ENCODE data around the gene PRPF19. TPM values are rescaled to one million over a fixed set of nuclear protein-coding genes. Genes with fewer than 3 reads are reported as not detected.

The PRPF19 gene
- total and polyA plus RNA-seq, 2 of the 13 experiments (the other 11 are each of a cell fraction or from before 2014, with no cell fraction given) = 27.4 to 91.1 TPM

DNA sequence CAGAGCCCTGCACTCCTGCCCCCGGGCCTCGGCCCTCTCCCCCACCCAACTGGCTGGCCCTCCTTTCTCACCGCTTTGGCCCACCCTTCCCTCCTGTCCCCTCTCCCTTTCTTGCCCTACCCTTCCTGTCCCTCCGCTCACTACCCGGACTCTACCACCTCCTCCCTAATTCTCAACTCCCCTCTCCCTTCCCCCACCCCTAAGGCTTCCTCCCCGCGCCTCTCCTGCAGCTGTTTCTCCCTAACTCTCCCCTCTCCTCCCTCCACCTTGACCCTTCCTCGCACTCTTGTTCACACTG, 45.2 kb upstream of the PRPF19 start:
- no TSS peak for BruUV-seq (replicated peaks)
- CTCF ChIA-PET (ENCODE audit: low intra/inter-chr PET ratio, low total read pairs) = no interaction called here
- no peak overlapping the region for H3K27ac ChIP-seq (ENCODE audit: extremely low read length, insufficient read depth, low read length)

More for the DNA sequence above, 45.2 kb upstream of the PRPF19 start:
- no peaks in the 10 kb centered on the region for H3K4me1 ChIP-seq (ENCODE audit: insufficient read depth, low read length)
- WGBS (ENCODE audit: low lambda C conversion rate) = 79% methylated on average over 8 of the region's 8 CpGs
- H3K79me2 ChIP-seq (ENCODE audit: insufficient read depth, low read length) = no peaks in the 10 kb centered on the region
- H3K27me3 ChIP-seq (ENCODE audit: control insufficient read depth in 1 of 2, insufficient read depth in 2 of 2, low read length in 2 of 2) = peaks cover 0 to 15% of the 10 kb centered on the region in 2 experiments; a peak in 2 of 5 replicates
- peak overlapping the region in 2 of 3 experiments; percentile 57 to 81; a peak in 1 of 6 replicates for H3K4me3 ChIP-seq (replicated peaks in 1 of 3; ENCODE audit: insufficient read depth in 1 of 3, low read depth in 2 of 3, low read length in 3 of 3)
- no peak overlapping the region for H2AFZ ChIP-seq (ENCODE audit: low read length)
- in situ Hi-C loops (cut with HindIII; ENCODE audit: extremely low pct_ligation_motif_present, low pct_unique_long_range_greater_than_20kb) = no loop called here
- TF ChIP-seq, protein P1, sequence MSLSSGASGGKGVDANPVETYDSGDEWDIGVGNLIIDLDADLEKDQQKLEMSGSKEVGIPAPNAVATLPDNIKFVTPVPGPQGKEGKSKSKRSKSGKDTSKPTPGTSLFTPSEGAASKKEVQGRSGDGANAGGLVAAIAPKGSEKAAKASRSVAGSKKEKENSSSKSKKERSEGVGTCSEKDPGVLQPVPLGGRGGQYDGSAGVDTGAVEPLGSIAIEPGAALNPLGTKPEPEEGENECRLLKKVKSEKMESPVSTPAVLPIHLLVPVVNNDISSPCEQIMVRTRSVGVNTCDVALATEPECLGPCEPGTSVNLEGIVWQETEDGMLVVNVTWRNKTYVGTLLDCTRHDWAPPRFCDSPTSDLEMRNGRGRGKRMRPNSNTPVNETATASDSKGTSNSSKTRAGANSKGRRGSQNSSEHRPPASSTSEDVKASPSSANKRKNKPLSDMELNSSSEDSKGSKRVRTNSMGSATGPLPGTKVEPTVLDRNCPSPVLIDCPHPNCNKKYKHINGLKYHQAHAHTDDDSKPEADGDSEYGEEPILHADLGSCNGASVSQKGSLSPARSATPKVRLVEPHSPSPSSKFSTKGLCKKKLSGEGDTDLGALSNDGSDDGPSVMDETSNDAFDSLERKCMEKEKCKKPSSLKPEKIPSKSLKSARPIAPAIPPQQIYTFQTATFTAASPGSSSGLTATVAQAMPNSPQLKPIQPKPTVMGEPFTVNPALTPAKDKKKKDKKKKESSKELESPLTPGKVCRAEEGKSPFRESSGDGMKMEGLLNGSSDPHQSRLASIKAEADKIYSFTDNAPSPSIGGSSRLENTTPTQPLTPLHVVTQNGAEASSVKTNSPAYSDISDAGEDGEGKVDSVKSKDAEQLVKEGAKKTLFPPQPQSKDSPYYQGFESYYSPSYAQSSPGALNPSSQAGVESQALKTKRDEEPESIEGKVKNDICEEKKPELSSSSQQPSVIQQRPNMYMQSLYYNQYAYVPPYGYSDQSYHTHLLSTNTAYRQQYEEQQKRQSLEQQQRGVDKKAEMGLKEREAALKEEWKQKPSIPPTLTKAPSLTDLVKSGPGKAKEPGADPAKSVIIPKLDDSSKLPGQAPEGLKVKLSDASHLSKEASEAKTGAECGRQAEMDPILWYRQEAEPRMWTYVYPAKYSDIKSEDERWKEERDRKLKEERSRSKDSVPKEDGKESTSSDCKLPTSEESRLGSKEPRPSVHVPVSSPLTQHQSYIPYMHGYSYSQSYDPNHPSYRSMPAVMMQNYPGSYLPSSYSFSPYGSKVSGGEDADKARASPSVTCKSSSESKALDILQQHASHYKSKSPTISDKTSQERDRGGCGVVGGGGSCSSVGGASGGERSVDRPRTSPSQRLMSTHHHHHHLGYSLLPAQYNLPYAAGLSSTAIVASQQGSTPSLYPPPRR (CRISPR knock-in tag; IDR thresholded peaks at IDR 0.05; ENCODE audit: borderline replicate concordance) = no peak
- TF ChIP-seq ZNF143 (CRISPR knock-in tag; IDR thresholded peaks at IDR 0.05) (no peak), STAG1 (CRISPR knock-in tag; IDR thresholded peaks at IDR 0.05) (no peak)
- H3K4me2 ChIP-seq (ENCODE audit: low read depth, low read length) = peak overlapping the region; percentile 86
- POLR2A ChIA-PET = no interaction called here
- no peak for ATAC-seq
- no peak for FAIRE-seq
- no peaks in the 10 kb centered on the region for H3K9me3 ChIP-seq (ENCODE audit: low read length)
- no peaks in the 10 kb centered on the region for H4K20me1 ChIP-seq (ENCODE audit: insufficient read depth, low read length)
- no peak overlapping the region for H3K9ac ChIP-seq (ENCODE audit: insufficient read depth, low read depth, low read length)
- no peaks in the 10 kb centered on the region for H3K36me3 ChIP-seq (replicated peaks in 1 of 2; ENCODE audit: control insufficient read depth in 1 of 2, insufficient read depth in 2 of 2, low read length in 2 of 2)
- intact Hi-C loops (cut with micrococcal nuclease; ENCODE audit: unreplicated experiment) = no loop called here
- no peak for DNase-seq (ENCODE audit: low spot score)

Measured in HepG2 (cell line).